ENCODE results near the gene FOXB1.

Gene FOXB1

GRCh38 chr15:60004009-60004845 lies at the start of gene FOXB1:
Gene FOXB1, plus strand, starts transcription at chr15:60004311. Its CDS starts 653 bp downstream, at chr15:60004964.
- H3K4me1 ChIP-seq (ENCODE audit: control insufficient read depth, insufficient read depth, low read length) = peaks cover 56% of the 10 kb centered on the region
- H3K9ac ChIP-seq (ENCODE audit: low read length) = peak within 1 kb of the TSS; percentile 61
- peaks cover 83% of the 10 kb centered on the region for H3K27me3 ChIP-seq (ENCODE audit: control insufficient read depth, insufficient read depth, low read length)
- no peaks in the 10 kb centered on the region for H3K9me3 ChIP-seq (ENCODE audit: control insufficient read depth, insufficient read depth, low read depth, low read length)
- peak within 1 kb of the TSS; percentile 68 for H3K4me3 ChIP-seq (ENCODE audit: low read depth, low read length)
- peak within 1 kb of the TSS; percentile 5; the same call in 1 of the 2 replicates for H3K27ac ChIP-seq (ENCODE audit: low read depth, low read length)
- H3K36me3 ChIP-seq (ENCODE audit: control insufficient read depth, insufficient read depth, low read length) = no peaks in the 10 kb centered on the region

- no peaks in the 10 kb centered on the region for H3K36me3 ChIP-seq (ENCODE audit: control insufficient read depth, insufficient read depth, low read length)
- no peaks in the 10 kb centered on the region for H3K27me3 ChIP-seq (ENCODE audit: control insufficient read depth, insufficient read depth, low read length)
- H3K27ac ChIP-seq (ENCODE audit: low read depth, low read length) = no peak overlapping the region
- no peak overlapping the region for H3K9ac ChIP-seq (ENCODE audit: low read length)
- H3K9me3 ChIP-seq (ENCODE audit: control insufficient read depth, insufficient read depth, low read depth, low read length) = peaks cover 11% of the 10 kb centered on the region
- H3K4me3 ChIP-seq (ENCODE audit: low read depth, low read length) = no peak overlapping the region
- peaks cover 3% of the 10 kb centered on the region; the same call in 1 of the 2 replicates for H3K4me1 ChIP-seq (ENCODE audit: control insufficient read depth, insufficient read depth, low read length)
Observed at GRCh38 chr15:59958288-59958687, 45.8 kb upstream of the FOXB1 start.

GRCh38 chr15:59960318-59960717 lies 43.8 kb upstream of the FOXB1 start:
- no peak overlapping the region for H3K4me3 ChIP-seq (ENCODE audit: low read depth, low read length)
- H3K36me3 ChIP-seq (ENCODE audit: control insufficient read depth, insufficient read depth, low read length) = no peaks in the 10 kb centered on the region
- H3K9me3 ChIP-seq (ENCODE audit: control insufficient read depth, insufficient read depth, low read depth, low read length) = peaks cover 15% of the 10 kb centered on the region
- no peaks in the 10 kb centered on the region for H3K27me3 ChIP-seq (ENCODE audit: control insufficient read depth, insufficient read depth, low read length)
- no peaks in the 10 kb centered on the region for H3K4me1 ChIP-seq (ENCODE audit: control insufficient read depth, insufficient read depth, low read length)
- H3K27ac ChIP-seq (ENCODE audit: low read depth, low read length) = no peak overlapping the region
- no peak overlapping the region for H3K9ac ChIP-seq (ENCODE audit: low read length)

- H3K4me3 ChIP-seq (ENCODE audit: low read depth, low read length) = no peak overlapping the region
- H3K9me3 ChIP-seq (ENCODE audit: control insufficient read depth, insufficient read depth, low read depth, low read length) = peaks cover 15% of the 10 kb centered on the region
- H3K4me1 ChIP-seq (ENCODE audit: control insufficient read depth, insufficient read depth, low read length) = no peaks in the 10 kb centered on the region
- H3K9ac ChIP-seq (ENCODE audit: low read length) = no peak overlapping the region
- H3K36me3 ChIP-seq (ENCODE audit: control insufficient read depth, insufficient read depth, low read length) = no peaks in the 10 kb centered on the region
- H3K27me3 ChIP-seq (ENCODE audit: control insufficient read depth, insufficient read depth, low read length) = no peaks in the 10 kb centered on the region
- no peak overlapping the region for H3K27ac ChIP-seq (ENCODE audit: low read depth, low read length)
Observed at GRCh38 chr15:59963322-59963721, 40.8 kb upstream of the FOXB1 start.

GRCh38 chr15:59963925-59964324 lies 40.2 kb upstream of the FOXB1 start:
- H3K27ac ChIP-seq (ENCODE audit: low read depth, low read length) = no peak overlapping the region
- no peaks in the 10 kb centered on the region for H3K27me3 ChIP-seq (ENCODE audit: control insufficient read depth, insufficient read depth, low read length)
- peaks cover 15% of the 10 kb centered on the region for H3K9me3 ChIP-seq (ENCODE audit: control insufficient read depth, insufficient read depth, low read depth, low read length)
- H3K36me3 ChIP-seq (ENCODE audit: control insufficient read depth, insufficient read depth, low read length) = no peaks in the 10 kb centered on the region
- no peak overlapping the region for H3K9ac ChIP-seq (ENCODE audit: low read length)
- H3K4me1 ChIP-seq (ENCODE audit: control insufficient read depth, insufficient read depth, low read length) = no peaks in the 10 kb centered on the region
- no peak overlapping the region for H3K4me3 ChIP-seq (ENCODE audit: low read depth, low read length)

- Histone ChIP-seq H3K9ac (ENCODE audit: low read length) (no peak overlapping the region), H3K27me3 (ENCODE audit: control insufficient read depth, insufficient read depth, low read length) (no peaks in the 10 kb centered on the region), H3K27ac (ENCODE audit: low read depth, low read length) (no peak overlapping the region), H3K9me3 (ENCODE audit: control insufficient read depth, insufficient read depth, low read depth, low read length) (peaks cover 7% of the 10 kb centered on the region; the same call in 1 of the 2 replicates), H3K4me3 (ENCODE audit: low read depth, low read length) (no peak overlapping the region), H3K4me1 (ENCODE audit: control insufficient read depth, insufficient read depth, low read length) (no peaks in the 10 kb centered on the region), H3K36me3 (ENCODE audit: control insufficient read depth, insufficient read depth, low read length) (no peaks in the 10 kb centered on the region)
Observed at GRCh38 chr15:59965741-59966140, 38.4 kb upstream of the FOXB1 start.

GRCh38 chr15:59966262-59966661 lies 37.8 kb upstream of the FOXB1 start:
- Histone ChIP-seq H3K27me3 (ENCODE audit: control insufficient read depth, insufficient read depth, low read length) (no peaks in the 10 kb centered on the region), H3K4me3 (ENCODE audit: low read depth, low read length) (no peak overlapping the region), H3K4me1 (ENCODE audit: control insufficient read depth, insufficient read depth, low read length) (no peaks in the 10 kb centered on the region), H3K9me3 (ENCODE audit: control insufficient read depth, insufficient read depth, low read depth, low read length) (0 out of 2 replicates have a peak, but pooled peaks cover 4% of the 10 kb centered on the region), H3K27ac (ENCODE audit: low read depth, low read length) (no peak overlapping the region), H3K9ac (ENCODE audit: low read length) (no peak overlapping the region), H3K36me3 (ENCODE audit: control insufficient read depth, insufficient read depth, low read length) (no peaks in the 10 kb centered on the region)

- Histone ChIP-seq H3K9ac (ENCODE audit: low read length) (no peak overlapping the region), H3K9me3 (ENCODE audit: control insufficient read depth, insufficient read depth, low read depth, low read length) (0 out of 2 replicates have a peak, but pooled peaks cover 4% of the 10 kb centered on the region), H3K36me3 (ENCODE audit: control insufficient read depth, insufficient read depth, low read length) (no peaks in the 10 kb centered on the region), H3K27me3 (ENCODE audit: control insufficient read depth, insufficient read depth, low read length) (no peaks in the 10 kb centered on the region), H3K4me1 (ENCODE audit: control insufficient read depth, insufficient read depth, low read length) (no peaks in the 10 kb centered on the region), H3K27ac (ENCODE audit: low read depth, low read length) (no peak overlapping the region), H3K4me3 (ENCODE audit: low read depth, low read length) (no peak overlapping the region)
Observed at GRCh38 chr15:59968314-59968713, 35.8 kb upstream of the FOXB1 start.

- Histone ChIP-seq H3K9me3 (ENCODE audit: control insufficient read depth, insufficient read depth, low read depth, low read length) (no peaks in the 10 kb centered on the region), H3K4me1 (ENCODE audit: control insufficient read depth, insufficient read depth, low read length) (no peaks in the 10 kb centered on the region), H3K4me3 (ENCODE audit: low read depth, low read length) (no peak overlapping the region), H3K27ac (ENCODE audit: low read depth, low read length) (no peak overlapping the region), H3K27me3 (ENCODE audit: control insufficient read depth, insufficient read depth, low read length) (no peaks in the 10 kb centered on the region), H3K9ac (ENCODE audit: low read length) (no peak overlapping the region), H3K36me3 (ENCODE audit: control insufficient read depth, insufficient read depth, low read length) (no peaks in the 10 kb centered on the region)
Observed at GRCh38 chr15:59972241-59972640, 31.9 kb upstream of the FOXB1 start.

- Histone ChIP-seq H3K9ac (ENCODE audit: low read length) (no peak overlapping the region), H3K4me3 (ENCODE audit: low read depth, low read length) (no peak overlapping the region), H3K36me3 (ENCODE audit: control insufficient read depth, insufficient read depth, low read length) (no peaks in the 10 kb centered on the region)
Observed at GRCh38 chr15:59976480-59977271, 27.4 kb upstream of the FOXB1 start.

GRCh38 chr15:59991834-59992233 lies 12.3 kb upstream of the FOXB1 start:
- Histone ChIP-seq H3K27me3 (ENCODE audit: control insufficient read depth, insufficient read depth, low read length) (peaks cover 46% of the 10 kb centered on the region), H3K9me3 (ENCODE audit: control insufficient read depth, insufficient read depth, low read depth, low read length) (no peaks in the 10 kb centered on the region)

More at GRCh38 chr15:59976480-59977271, 27.4 kb upstream of the FOXB1 start:
- H3K9me3 ChIP-seq (ENCODE audit: control insufficient read depth, insufficient read depth, low read depth, low read length) = no peaks in the 10 kb centered on the region
- no peaks in the 10 kb centered on the region for H3K27me3 ChIP-seq (ENCODE audit: control insufficient read depth, insufficient read depth, low read length)
- no peaks in the 10 kb centered on the region for H3K4me1 ChIP-seq (ENCODE audit: control insufficient read depth, insufficient read depth, low read length)
- H3K27ac ChIP-seq (ENCODE audit: low read depth, low read length) = no peak overlapping the region

More at GRCh38 chr15:59991834-59992233, 12.3 kb upstream of the FOXB1 start:
- H3K27ac ChIP-seq (ENCODE audit: low read depth, low read length) = no peak overlapping the region
- no peaks in the 10 kb centered on the region for H3K36me3 ChIP-seq (ENCODE audit: control insufficient read depth, insufficient read depth, low read length)
- no peak overlapping the region for H3K4me3 ChIP-seq (ENCODE audit: low read depth, low read length)
- peaks cover 24% of the 10 kb centered on the region for H3K4me1 ChIP-seq (ENCODE audit: control insufficient read depth, insufficient read depth, low read length)
- H3K9ac ChIP-seq (ENCODE audit: low read length) = no peak overlapping the region
